H1 (cell line): ENCODE results near the gene LDLRAP1. TPM values are rescaled to one million over a fixed set of nuclear protein-coding genes. Genes with fewer than 3 reads are reported as not detected.
A peak's percentile ranks its signal among the peaks of the same experiment; 100 is the strongest.

Experiments used
- CTCF ChIA-PET: fragments of 300-600 bp; sonication (Branson Sonifier 250); formaldehyde crosslinking; loops from one replicate; lab custom pipeline; 2021; ENCODE audit not compliant: partially characterized antibody; lab: Charles Lee
- POLR2A ChIA-PET: fragments of 300-600 bp; sonication (Branson Sonifier 250); formaldehyde crosslinking; loops from one replicate; lab custom pipeline; 2021; ENCODE audit warnings: inconsistent platforms; ENCODE audit not compliant: partially characterized antibody; lab: Charles Lee
- DNase-seq, 2 experiments: peaks; one replicate each; pipeline versions ENCODE4 v3.0.0 to v3.0.0-alpha.2; 2010 to 2022; ENCODE audit warnings: low spot score in 2 of 2, low read depth in 1 of 2, mixed read lengths in 1 of 2
- FAIRE-seq: peaks from 2 replicates; lab custom pipeline; 2011; peaks lifted over from hg19 to GRCh38; lab: Jason Lieb, UNC
- H2AFZ ChIP-seq: 2 replicates; pipeline ENCODE4 v1.8.1; 2012; ENCODE audit warnings: low read length, inconsistent platforms
- H2AK5ac ChIP-seq: 2 replicates; pipeline ENCODE4 v1.6.1; 2013; ENCODE audit warnings: low read depth, low read length
- H2BK120ac ChIP-seq: replicated peaks from 2 replicates; pipeline ENCODE3; 2013; ENCODE audit warnings: low read depth, low read length, inconsistent platforms
- H2BK12ac ChIP-seq: 2 replicates; pipeline ENCODE4 v1.6.1; 2013; ENCODE audit warnings: low read depth, low read length
- H2BK15ac ChIP-seq: 2 replicates; pipeline ENCODE4 v1.6.1; 2013; ENCODE audit warnings: low read length
- H2BK20ac ChIP-seq: 2 replicates; pipeline ENCODE4 v1.6.1; 2013; ENCODE audit warnings: low read length
- H2BK5ac ChIP-seq: 2 replicates; pipeline ENCODE4 v1.6.1; 2013; ENCODE audit warnings: low read depth, low read length
- H3K14ac ChIP-seq: 2 replicates; pipeline ENCODE4 v1.6.1; 2013; ENCODE audit warnings: inconsistent platforms; ENCODE audit not compliant: insufficient read length
- H3K18ac ChIP-seq: 2 replicates; pipeline ENCODE4 v1.6.1; 2013; ENCODE audit warnings: low read length; ENCODE audit errors: extremely low read depth
- H3K23ac ChIP-seq: 2 replicates; pipeline ENCODE4 v1.6.1; 2013; ENCODE audit warnings: inconsistent platforms; ENCODE audit not compliant: insufficient read length
- H3K23me2 ChIP-seq: 2 replicates; pipeline ENCODE4 v1.6.1; 2013; ENCODE audit warnings: low read depth, low read length
- H3K27ac ChIP-seq: 2 replicates; pipeline ENCODE4 v1.6.1; 2011; ENCODE audit warnings: low read depth, low read length, inconsistent platforms
- H3K27me3 ChIP-seq, 4 experiments: replicated peaks in 1 of 4; 1 replicate in 1 of 4; 2 replicates in 3 of 4; pipeline versions ENCODE4 v1.6.1 to v1.8.1; 2011 to 2013; ENCODE audit warnings: low read length in 3 of 4, mild to moderate bottlenecking in 3 of 4, inconsistent platforms in 2 of 4, mixed read lengths in 2 of 4, moderate library complexity in 1 of 4; ENCODE audit not compliant: control insufficient read depth in 3 of 4, insufficient read depth in 3 of 4; ENCODE audit errors: extremely low read depth in 1 of 4
- H3K36me3 ChIP-seq, 4 experiments: 2 replicates each; pipeline versions ENCODE4 v1.6.1 to v1.8.1; 2011 to 2013; ENCODE audit warnings: mild to moderate bottlenecking in 4 of 4, low read length in 3 of 4, moderate library complexity in 2 of 4, control low read depth in 1 of 4, inconsistent platforms in 1 of 4; ENCODE audit not compliant: insufficient read depth in 4 of 4, control insufficient read depth in 2 of 4
- H3K4ac ChIP-seq: replicated peaks from 2 replicates; pipeline ENCODE3; 2013; ENCODE audit warnings: low read length, low read depth, mixed read lengths, inconsistent platforms; ENCODE audit not compliant: insufficient read length
- H3K4me1 ChIP-seq, 4 experiments: replicated peaks in 1 of 4; 1 replicate in 1 of 4; 2 replicates in 3 of 4; pipeline versions ENCODE4 v1.6.1 to v1.8.1; 2011 to 2013; ENCODE audit warnings: low read length in 3 of 4, inconsistent platforms in 2 of 4, mixed read lengths in 1 of 4; ENCODE audit not compliant: insufficient read depth in 4 of 4, control insufficient read depth in 3 of 4
- H3K4me2 ChIP-seq, 2 experiments: 2 replicates each; pipeline versions ENCODE4 v1.6.1 to v1.8.1; 2011 to 2013; ENCODE audit warnings: low read depth in 2 of 2, low read length in 2 of 2, control low read depth in 1 of 2, inconsistent platforms in 1 of 2, mild to moderate bottlenecking in 1 of 2; ENCODE audit not compliant: insufficient read depth in 1 of 2
- H3K4me3 ChIP-seq, 4 experiments: fragments of 200-600, 300-600 bp in 1 of 4; sonication (generic), shearing (Covaris generic), sonication (Bioruptor Twin) in 1 of 4; 2 replicates each; pipeline versions ENCODE4 v1.5.1 to v1.8.1; 2011 to 2016; ENCODE audit warnings: low read length in 4 of 4, low read depth in 3 of 4, control low read depth in 2 of 4, inconsistent platforms in 2 of 4, mild to moderate bottlenecking in 2 of 4, mixed read lengths in 1 of 4, moderate library complexity in 1 of 4; ENCODE audit not compliant: insufficient read depth in 2 of 4; ENCODE audit errors: extremely low read depth in 1 of 4
- H3K56ac ChIP-seq: replicated peaks from 2 replicates; pipeline ENCODE3; 2013; ENCODE audit warnings: low read depth, mild to moderate bottlenecking, mixed read lengths, low read length, inconsistent platforms; ENCODE audit not compliant: insufficient read length
- H3K79me1 ChIP-seq: 2 replicates; pipeline ENCODE4 v1.6.1; 2013; ENCODE audit warnings: low read depth, low read length, control low read depth
- H3K79me2 ChIP-seq, 2 experiments: 2 replicates each; pipeline versions ENCODE4 v1.6.1 to v1.8.1; 2012 to 2013; ENCODE audit warnings: low read length in 2 of 2, mild to moderate bottlenecking in 2 of 2, inconsistent platforms in 1 of 2; ENCODE audit not compliant: insufficient read depth in 2 of 2, control insufficient read depth in 1 of 2
- H3K9ac ChIP-seq, 4 experiments: replicated peaks in 1 of 4; 1 replicate in 1 of 4; 2 replicates in 3 of 4; pipeline versions ENCODE4 v1.6.1 to v1.8.1; 2011 to 2013; ENCODE audit warnings: low read depth in 3 of 4, low read length in 3 of 4, control low read depth in 2 of 4, mild to moderate bottlenecking in 2 of 4, moderate library complexity in 2 of 4, inconsistent platforms in 1 of 4; ENCODE audit errors: extremely low read depth in 1 of 4
- H3K9me3 ChIP-seq, 2 experiments: 2 replicates each; pipeline versions ENCODE4 v1.6.1 to v1.8.1; 2012 to 2013; ENCODE audit warnings: mild to moderate bottlenecking in 2 of 2, moderate library complexity in 2 of 2, control low read depth in 1 of 2, inconsistent platforms in 1 of 2, low read depth in 1 of 2, low read length in 1 of 2, mixed read lengths in 1 of 2; ENCODE audit not compliant: insufficient read depth in 2 of 2
- H4K20me1 ChIP-seq, 2 experiments: replicated peaks in 1 of 2; 2 replicates each; pipeline versions ENCODE3 to v1.8.1; 2011 to 2013; ENCODE audit warnings: inconsistent platforms in 2 of 2, low read length in 2 of 2, mild to moderate bottlenecking in 1 of 2; ENCODE audit not compliant: insufficient read depth in 2 of 2, control insufficient read depth in 1 of 2
- H4K5ac ChIP-seq: 2 replicates; pipeline ENCODE4 v1.6.1; 2013; ENCODE audit warnings: low read length, low read depth, mixed read lengths, inconsistent platforms; ENCODE audit not compliant: insufficient read length
- H4K8ac ChIP-seq: 2 replicates; pipeline ENCODE4 v1.8.0; 2013; ENCODE audit warnings: mild to moderate bottlenecking, moderate library complexity, low read length, inconsistent platforms; ENCODE audit not compliant: insufficient read depth; ENCODE audit errors: extremely low read depth
- H4K91ac ChIP-seq: replicated peaks from 2 replicates; pipeline ENCODE3; 2013; ENCODE audit warnings: low read length, mixed read lengths, inconsistent platforms; ENCODE audit not compliant: insufficient read length
- BRCA1 ChIP-seq: IDR thresholded peaks from 2 replicates; pipeline ENCODE4 v1.6.1; 2012; ENCODE audit warnings: low read depth, low read length, improper control_type of control experiment
- CEBPB ChIP-seq: IDR thresholded peaks from 2 replicates; pipeline ENCODE4 v1.6.1; 2012; ENCODE audit warnings: low read depth, low read length
- CTCF ChIP-seq, 3 experiments: IDR thresholded peaks; 1 replicate in 2 of 3; 2 replicates in 1 of 3; pipeline versions ENCODE4 v1.5.1 to v1.6.1; 2011; ENCODE audit warnings: low read length in 3 of 3, mild to moderate bottlenecking in 3 of 3, inconsistent platforms in 2 of 3, low read depth in 1 of 3, moderate library complexity in 1 of 3; ENCODE audit not compliant: insufficient read depth in 1 of 3; ENCODE audit errors: control extremely low read depth in 1 of 3
- KDM5A ChIP-seq: fragments of 200-600 bp; IDR thresholded peaks from 2 replicates; pipeline ENCODE4 v1.7.1; 2012; ENCODE audit warnings: mild to moderate bottlenecking, low read length, inconsistent platforms, mixed read lengths
- SUZ12 ChIP-seq: fragments of 200-600 bp; sonication (generic); IDR thresholded peaks from 2 replicates; pipeline ENCODE4 v1.6.1; 2012; ENCODE audit warnings: mild to moderate bottlenecking, inconsistent platforms, low read length, moderate library complexity, mixed read lengths
- TEAD4 ChIP-seq: IDR thresholded peaks from 2 replicates; pipeline ENCODE4 v1.6.1; 2012; ENCODE audit warnings: low read depth, low read length, inconsistent platforms, mixed read lengths
- WGBS, 2 experiments: shearing (Covaris generic) in 1 of 2; methylation state at CpG; one replicate each; pipeline versions ENCODE4 v1.1.6 to v1.1.7; 2013 to 2015; ENCODE audit warnings: low lambda C conversion rate in 2 of 2, mixed read lengths in 2 of 2, inconsistent platforms in 1 of 2, low coverage in 1 of 2, missing lambda C conversion rate in 1 of 2; ENCODE audit not compliant: insufficient replicate concordance in 2 of 2, insufficient coverage in 1 of 2, insufficient read length in 1 of 2; ENCODE audit errors: extremely low coverage in 1 of 2, missing lambda C conversion rate in 1 of 2; 5-methylcytosine and 5-hydroxymethylcytosine counted together
- polyA plus RNA-seq, 7 experiments: library from polyadenylated mRNA; depleted of rRNA in 3 of 7; stranded (reverse) in 5 of 7; unstranded in 2 of 7; fragments of >200 nt in 5 of 7; fragments of 200-250 nt in 2 of 7; gene quantifications; 1 replicate in 5 of 7; 2 replicates in 1 of 7; 4 replicates in 1 of 7; pipeline versions ENCODE4 v1.2.1 to v1.2.3, GENCODE V29; 2011 to 2013; ENCODE audit warnings: missing spikeins in 2 of 7, mixed read lengths in 2 of 7
- total RNA-seq: library from RNA; stranded (reverse); fragmentation: NEBNext Ultra II Directional; extraction: Animal tissue kit (Norgen Biotek cat#: 25700); gene quantifications from 2 replicates; pipeline ENCODE4 v1.2.1, GENCODE V29; 2021

The LDLRAP1 gene
- total and polyA plus RNA-seq, 2 of the 8 experiments (the other 6 are each of a cell fraction or from before 2014, with no cell fraction given) = 12.8 to 13.2 TPM

GRCh38 chr1:25609921-25610320 is 66.5 kb downstream of the LDLRAP1 start:
- no peak overlapping the region for H3K4me2 ChIP-seq
- H3K36me3 ChIP-seq = no peaks in the 10 kb centered on the region
- no peak overlapping the region for H4K5ac ChIP-seq
- no peak overlapping the region for H2BK5ac ChIP-seq
- H2BK20ac ChIP-seq = no peak overlapping the region
- H4K20me1 ChIP-seq = no peaks in the 10 kb centered on the region
- ChIA-PET POLR2A (no interaction called here), CTCF (interaction anchor here (0.5 to 5.9 kb wide), 24 partner anchors 11 to 1784 kb away, joined by 3 to 34 read pairs (median 4); partner anchors contain the start of gene SELENON)
- no peak for DNase-seq
- no peak overlapping the region for H3K14ac ChIP-seq
- no peak overlapping the region for H3K4ac ChIP-seq
- no peak overlapping the region for H3K9ac ChIP-seq
- no peak overlapping the region for H2BK120ac ChIP-seq
- no peak overlapping the region for H3K4me3 ChIP-seq
- no peaks in the 10 kb centered on the region for H3K4me1 ChIP-seq
- H2BK12ac ChIP-seq = no peak overlapping the region
- peaks cover 0 to 4% (median 2%) of the 10 kb centered on the region in 4 experiments; a peak in 3 of 7 replicates for H3K27me3 ChIP-seq
- no peak overlapping the region; the same call in 1 of the 2 replicates for H3K18ac ChIP-seq
- H3K27ac ChIP-seq = no peak overlapping the region
- H3K9me3 ChIP-seq = no peaks in the 10 kb centered on the region
- no peak overlapping the region for H4K91ac ChIP-seq
- 71% methylated on average over 6 of the region's 6 CpGs; no CpG with 5 or more reads in 1 of the 2 experiments for WGBS, 2 experiments
- no peak for TF ChIP-seq TEAD4
- TF ChIP-seq CTCF (IDR thresholded peaks at IDR 0.05; ENCODE audit: control extremely low read depth in 1 of 3, insufficient read depth in 1 of 3, low read depth in 1 of 3, low read length in 3 of 3) = no peak
- no peak for TF ChIP-seq BRCA1
- TF ChIP-seq KDM5A = no peak
- peak; percentile 57 for TF ChIP-seq CEBPB
- TF ChIP-seq SUZ12 = no peak
- H4K8ac ChIP-seq = no peak overlapping the region
- H3K56ac ChIP-seq = no peak overlapping the region
- H3K23me2 ChIP-seq = no peaks in the 10 kb centered on the region
- no peak overlapping the region for H2BK15ac ChIP-seq
- H2AFZ ChIP-seq = no peak overlapping the region
- H3K79me2 ChIP-seq = no peaks in the 10 kb centered on the region
- no peak overlapping the region for H2AK5ac ChIP-seq
- H3K23ac ChIP-seq = no peak overlapping the region
- FAIRE-seq = no peak
- no peaks in the 10 kb centered on the region for H3K79me1 ChIP-seq
